Ectodermal cell (in vitro differentiated cells): Measurements from ENCODE around the gene CA12.

Experiments used
- H3K27ac ChIP-seq: 2 replicates; pipeline ENCODE4 v1.7.0; 2013; ENCODE audit warnings: mild to moderate bottlenecking, low read depth, low read length; ENCODE audit not compliant: insufficient read depth, poor library complexity, severe bottlenecking
- H3K27me3 ChIP-seq: 2 replicates; pipeline ENCODE4 v1.7.0; 2013; ENCODE audit warnings: mild to moderate bottlenecking, low read length; ENCODE audit not compliant: insufficient read depth, control insufficient read depth, poor library complexity, severe bottlenecking
- H3K36me3 ChIP-seq: one replicate; pipeline ENCODE4 v1.7.0; 2013; ENCODE audit warnings: low read length; ENCODE audit not compliant: control insufficient read depth, insufficient read depth
- H3K4me1 ChIP-seq: one replicate; pipeline ENCODE4 v1.7.0; 2013; ENCODE audit warnings: low read length; ENCODE audit not compliant: control insufficient read depth, insufficient read depth
- H3K4me3 ChIP-seq: 2 replicates; pipeline ENCODE4 v1.7.0; 2013; ENCODE audit warnings: low read depth, low read length, control low read depth; ENCODE audit not compliant: insufficient read depth
- H3K9me3 ChIP-seq: 2 replicates; pipeline ENCODE4 v1.7.0; 2013; ENCODE audit warnings: mild to moderate bottlenecking, low read length, moderate library complexity; ENCODE audit not compliant: control insufficient read depth
- WGBS, 2 experiments: methylation state at CpG; one replicate each; pipeline ENCODE4 v1.1.7; 2013; ENCODE audit warnings: missing lambda C conversion rate in 2 of 2; 5-methylcytosine and 5-hydroxymethylcytosine counted together

The CA12 gene

GRCh38 chr15:63368503-63368902, 13.1 kb downstream of the CA12 start:
- Histone ChIP-seq H3K27me3 (no peaks in the 10 kb centered on the region), H3K4me3 (no peak overlapping the region), H3K4me1 (no peaks in the 10 kb centered on the region), H3K36me3 (no peaks in the 10 kb centered on the region), H3K9me3 (no peaks in the 10 kb centered on the region), H3K27ac (no peak overlapping the region)
- 92 to 94% methylated on average over 7 of the region's 7 CpGs for WGBS, 2 experiments

GRCh38 chr15:63367900-63368299, 13.7 kb downstream of the CA12 start:
- Histone ChIP-seq H3K27me3 (no peaks in the 10 kb centered on the region), H3K27ac (no peak overlapping the region), H3K4me3 (no peak overlapping the region), H3K9me3 (no peaks in the 10 kb centered on the region), H3K4me1 (no peaks in the 10 kb centered on the region), H3K36me3 (no peaks in the 10 kb centered on the region)
- 93 to 97% methylated on average over 6 of the region's 6 CpGs for WGBS, 2 experiments

GRCh38 chr15:63367390-63367789, 14.3 kb downstream of the CA12 start:
- Histone ChIP-seq H3K27ac (no peak overlapping the region), H3K27me3 (no peaks in the 10 kb centered on the region), H3K9me3 (no peaks in the 10 kb centered on the region), H3K36me3 (no peaks in the 10 kb centered on the region), H3K4me1 (no peaks in the 10 kb centered on the region), H3K4me3 (no peak overlapping the region)
- 94 to 96% methylated on average over 2 of the region's 2 CpGs for WGBS, 2 experiments

GRCh38 chr15:63366451-63366850, 15.2 kb downstream of the CA12 start:
- no peaks in the 10 kb centered on the region for H3K4me1 ChIP-seq
- H3K4me3 ChIP-seq = no peak overlapping the region
- no peaks in the 10 kb centered on the region for H3K27me3 ChIP-seq
- no peaks in the 10 kb centered on the region for H3K9me3 ChIP-seq
- no peak overlapping the region for H3K27ac ChIP-seq
- 97 to 99% methylated on average over 2 of the region's 2 CpGs for WGBS, 2 experiments
- no peaks in the 10 kb centered on the region for H3K36me3 ChIP-seq

- Histone ChIP-seq H3K9me3 (no peaks in the 10 kb centered on the region), H3K36me3 (no peaks in the 10 kb centered on the region), H3K27me3 (no peaks in the 10 kb centered on the region), H3K4me1 (no peaks in the 10 kb centered on the region), H3K27ac (no peak overlapping the region), H3K4me3 (no peak overlapping the region)
- WGBS, 2 experiments = 81 to 84% methylated on average over 5 of the region's 5 CpGs
Observed at GRCh38 chr15:63365273-63365680, 16.4 kb downstream of the CA12 start.

GRCh38 chr15:63364399-63365272, 17.0 kb downstream of the CA12 start:
- Histone ChIP-seq H3K27me3 (no peaks in the 10 kb centered on the region), H3K9me3 (no peaks in the 10 kb centered on the region), H3K27ac (no peak overlapping the region), H3K4me3 (no peak overlapping the region), H3K36me3 (no peaks in the 10 kb centered on the region), H3K4me1 (no peaks in the 10 kb centered on the region)
- WGBS, 2 experiments = 92 to 94% methylated on average over 11 of the region's 11 CpGs

GRCh38 chr15:63363292-63363691, 18.4 kb downstream of the CA12 start:
- H3K4me1 ChIP-seq = no peaks in the 10 kb centered on the region
- no peaks in the 10 kb centered on the region for H3K36me3 ChIP-seq
- H3K4me3 ChIP-seq = no peak overlapping the region
- no peak overlapping the region for H3K27ac ChIP-seq
- 87 to 94% methylated on average over 2 of the region's 2 CpGs for WGBS, 2 experiments
- no peaks in the 10 kb centered on the region for H3K9me3 ChIP-seq
- no peaks in the 10 kb centered on the region for H3K27me3 ChIP-seq

GRCh38 chr15:63362885-63363284, 18.8 kb downstream of the CA12 start:
- Histone ChIP-seq H3K36me3 (no peaks in the 10 kb centered on the region), H3K9me3 (no peaks in the 10 kb centered on the region), H3K27ac (no peak overlapping the region), H3K4me3 (no peak overlapping the region), H3K4me1 (no peaks in the 10 kb centered on the region), H3K27me3 (no peaks in the 10 kb centered on the region)
- 93 to 94% methylated on average over 7 of the region's 7 CpGs for WGBS, 2 experiments

GRCh38 chr15:63362196-63362595, 19.4 kb downstream of the CA12 start:
- Histone ChIP-seq H3K4me1 (no peaks in the 10 kb centered on the region), H3K9me3 (no peaks in the 10 kb centered on the region), H3K27ac (no peak overlapping the region), H3K36me3 (no peaks in the 10 kb centered on the region), H3K27me3 (no peaks in the 10 kb centered on the region), H3K4me3 (no peak overlapping the region)
- WGBS, 2 experiments = 82 to 86% methylated on average over 3 of the region's 3 CpGs

- no peaks in the 10 kb centered on the region for H3K27me3 ChIP-seq
- H3K9me3 ChIP-seq = no peaks in the 10 kb centered on the region
- 83 to 87% methylated on average over 4 of the region's 4 CpGs for WGBS, 2 experiments
- no peak overlapping the region for H3K4me3 ChIP-seq
- no peaks in the 10 kb centered on the region for H3K36me3 ChIP-seq
- no peaks in the 10 kb centered on the region for H3K4me1 ChIP-seq
- H3K27ac ChIP-seq = no peak overlapping the region
Observed at GRCh38 chr15:63360170-63360569, 21.5 kb downstream of the CA12 start.
